Endothelial cell of umbilical vein (primary cell): ENCODE results near the gene OSBPL9. TPM values are rescaled to one million over a fixed set of nuclear protein-coding genes. Genes with fewer than 3 reads are reported as not detected.

Experiments
- BruUV-seq: library from RNA; stranded (reverse); fragments of 400-500 nt; replicated peaks from 2 replicates; lab custom pipeline; 2021; lab: Mats Ljungman, UMichigan
- CTCF ChIA-PET: fragments of 300-600, 350-600 bp; sonication (Branson Sonifier 250); formaldehyde crosslinking; loops from one replicate; lab custom pipeline; 2021; ENCODE audit warnings: antibody characterized with exemption, inconsistent platforms; lab: Charles Lee
- POLR2A ChIA-PET: fragments of 300-600, 350-600 bp; sonication (Branson Sonifier 250); formaldehyde crosslinking; loops from one replicate; lab custom pipeline; 2021; ENCODE audit warnings: antibody characterized with exemption, inconsistent platforms; lab: Charles Lee
- DNase-seq: peaks from one replicate; pipeline ENCODE4 v3.0.0-alpha.2; 2011; ENCODE audit warnings: low read depth, low spot score
- FAIRE-seq: peaks from 2 replicates; lab custom pipeline; 2011; peaks lifted over from hg19 to GRCh38; lab: Jason Lieb, UNC
- H2AFZ ChIP-seq: 2 replicates; pipeline ENCODE4 v1.6.0; 2012; ENCODE audit warnings: low read depth, low read length, control low read depth, inconsistent platforms
- H3K27ac ChIP-seq: 2 replicates; pipeline ENCODE4 v1.5.1; 2011; ENCODE audit warnings: low read depth, mild to moderate bottlenecking, control low read depth, low read length, moderate library complexity; ENCODE audit not compliant: insufficient read depth
- H3K27me3 ChIP-seq, 2 experiments: 2 replicates each; pipeline versions ENCODE4 v1.6.0 to v1.6.1; 2011; ENCODE audit warnings: low read length in 2 of 2, mixed read lengths in 1 of 2; ENCODE audit not compliant: control insufficient read depth in 2 of 2, insufficient read depth in 2 of 2
- H3K36me3 ChIP-seq, 2 experiments: 2 replicates in 1 of 2; 3 replicates in 1 of 2; pipeline ENCODE4 v1.5.1; 2011; ENCODE audit warnings: low read length in 2 of 2, mild to moderate bottlenecking in 1 of 2, moderate library complexity in 1 of 2; ENCODE audit not compliant: control insufficient read depth in 2 of 2, insufficient read depth in 2 of 2; ENCODE audit errors: extremely low read depth in 1 of 2
- H3K4me1 ChIP-seq: 3 replicates; pipeline ENCODE4 v1.5.1; 2011; ENCODE audit warnings: mild to moderate bottlenecking, low read length; ENCODE audit not compliant: control insufficient read depth, insufficient read depth; ENCODE audit errors: extremely low read depth
- H3K4me2 ChIP-seq: 2 replicates; pipeline ENCODE4 v1.6.1; 2011; ENCODE audit warnings: low read length, control low read depth, mixed read lengths; ENCODE audit not compliant: insufficient read depth
- H3K4me3 ChIP-seq, 3 experiments: fragments of 200-600 bp in 1 of 3; sonication (generic), shearing (Covaris generic) in 1 of 3; replicated peaks in 1 of 3; 2 replicates each; pipeline ENCODE4 v1.5.1; 2011 to 2016; ENCODE audit warnings: control low read depth in 3 of 3, low read length in 3 of 3, mild to moderate bottlenecking in 2 of 3, inconsistent platforms in 1 of 3, low read depth in 1 of 3, moderate library complexity in 1 of 3; ENCODE audit not compliant: insufficient read depth in 1 of 3
- H3K79me2 ChIP-seq: 2 replicates; pipeline ENCODE4 v1.6.0; 2012; ENCODE audit warnings: low read length, inconsistent platforms; ENCODE audit not compliant: control insufficient read depth, insufficient read depth
- H3K9ac ChIP-seq: replicated peaks from 2 replicates; pipeline ENCODE3; 2011; ENCODE audit warnings: low read length, control low read depth; ENCODE audit not compliant: insufficient read depth; ENCODE audit errors: extremely low read depth
- H3K9me1 ChIP-seq: replicated peaks from 3 replicates; pipeline ENCODE4 v1.6.0; 2011; ENCODE audit warnings: mild to moderate bottlenecking, low read length; ENCODE audit not compliant: control insufficient read depth, insufficient read depth; ENCODE audit errors: extremely low read depth
- H3K9me3 ChIP-seq: replicated peaks from 2 replicates; pipeline ENCODE4 v1.5.1; 2012; ENCODE audit warnings: low read length, inconsistent platforms; ENCODE audit not compliant: control insufficient read depth, insufficient read depth
- H4K20me1 ChIP-seq: replicated peaks from 2 replicates; pipeline ENCODE3; 2011; ENCODE audit warnings: mild to moderate bottlenecking, low read length; ENCODE audit not compliant: control insufficient read depth, insufficient read depth; ENCODE audit errors: extremely low read depth
- EZH2 ChIP-seq: IDR thresholded peaks from 2 replicates; pipeline ENCODE4 v1.6.1; 2012; ENCODE audit warnings: borderline replicate concordance, low read depth, mild to moderate bottlenecking, moderate library complexity, low read length, inconsistent platforms; ENCODE audit not compliant: severe bottlenecking
- FOS ChIP-seq: IDR thresholded peaks from 2 replicates; pipeline ENCODE4 v1.6.1; 2011; ENCODE audit warnings: mild to moderate bottlenecking, low read length, moderate library complexity, borderline replicate concordance; ENCODE audit not compliant: insufficient read depth
- GATA2 ChIP-seq: IDR thresholded peaks from 2 replicates; pipeline ENCODE4 v1.7.0; 2011; ENCODE audit warnings: low read depth, mild to moderate bottlenecking, moderate library complexity, mixed read lengths, low read length; ENCODE audit not compliant: insufficient read length, insufficient read depth
- JUN ChIP-seq: IDR thresholded peaks from 2 replicates; pipeline ENCODE4 v1.6.1; 2011; ENCODE audit warnings: borderline replicate concordance, low read depth; ENCODE audit not compliant: insufficient read length, insufficient read depth
- MYC ChIP-seq: IDR thresholded peaks from one replicate; pipeline ENCODE4 v1.6.1; 2011; ENCODE audit warnings: mild to moderate bottlenecking, low read depth, low read length
- POLR2A ChIP-seq: IDR thresholded peaks from 2 replicates; pipeline ENCODE4 v1.6.1; 2012; ENCODE audit warnings: low read depth, mild to moderate bottlenecking, control low read depth, low read length
- POLR2AphosphoS5 ChIP-seq: IDR thresholded peaks from 2 replicates; pipeline ENCODE4 v1.6.1; 2012; ENCODE audit warnings: low read depth, mild to moderate bottlenecking, control low read depth, low read length, moderate library complexity; ENCODE audit not compliant: insufficient read depth
- dilution Hi-C: fragments of 300-500 bp; cut with MboI; formaldehyde crosslinking; loops from one replicate; pipeline ENCODE4 v1.15.0; 2019; ENCODE audit warnings: low sequenced_read_pairs; ENCODE audit not compliant: extremely low pct_ligation_motif_present
- intact Hi-C: fragments of 100-400 bp; cut with micrococcal nuclease; formaldehyde crosslinking; loops from one replicate; pipeline ENCODE4 v1.10.0; 2022
- polyA plus RNA-seq, 4 experiments: library from polyadenylated mRNA; depleted of rRNA in 3 of 4; stranded (reverse) in 3 of 4; unstranded in 1 of 4; fragments of >200 nt; gene quantifications; 2 replicates each; pipeline versions ENCODE4 v1.2.1 to v1.2.3, GENCODE V29; 2011 to 2012; ENCODE audit warnings: missing spikeins in 1 of 4
- total RNA-seq: library from RNA; stranded (reverse); gene quantifications from 2 replicates; pipeline ENCODE4 v1.2.3, GENCODE V29; 2021
- TF ChIP-seq, protein P1 (sequence below): IDR thresholded peaks from 2 replicates; pipeline ENCODE4 v1.6.1; 2011; ENCODE audit not compliant: insufficient read depth, insufficient read length
- TF ChIP-seq, protein P2 (sequence below), 2 donors: IDR thresholded peaks; 1 replicate in 1 of 2; 2 replicates in 1 of 2; pipeline ENCODE4 v1.5.1; 2011; ENCODE audit warnings: low read length in 2 of 2, mild to moderate bottlenecking in 2 of 2, moderate library complexity in 2 of 2, control low read depth in 1 of 2, inconsistent platforms in 1 of 2, low read depth in 1 of 2; ENCODE audit not compliant: insufficient read depth in 1 of 2; ENCODE audit errors: extremely low read depth in 1 of 2

The OSBPL9 gene
- total and polyA plus RNA-seq, 2 donors (not counting 3 experiments of a cell fraction or from before 2014, with no cell fraction given): 46.2 to 80.3 TPM

DNA sequence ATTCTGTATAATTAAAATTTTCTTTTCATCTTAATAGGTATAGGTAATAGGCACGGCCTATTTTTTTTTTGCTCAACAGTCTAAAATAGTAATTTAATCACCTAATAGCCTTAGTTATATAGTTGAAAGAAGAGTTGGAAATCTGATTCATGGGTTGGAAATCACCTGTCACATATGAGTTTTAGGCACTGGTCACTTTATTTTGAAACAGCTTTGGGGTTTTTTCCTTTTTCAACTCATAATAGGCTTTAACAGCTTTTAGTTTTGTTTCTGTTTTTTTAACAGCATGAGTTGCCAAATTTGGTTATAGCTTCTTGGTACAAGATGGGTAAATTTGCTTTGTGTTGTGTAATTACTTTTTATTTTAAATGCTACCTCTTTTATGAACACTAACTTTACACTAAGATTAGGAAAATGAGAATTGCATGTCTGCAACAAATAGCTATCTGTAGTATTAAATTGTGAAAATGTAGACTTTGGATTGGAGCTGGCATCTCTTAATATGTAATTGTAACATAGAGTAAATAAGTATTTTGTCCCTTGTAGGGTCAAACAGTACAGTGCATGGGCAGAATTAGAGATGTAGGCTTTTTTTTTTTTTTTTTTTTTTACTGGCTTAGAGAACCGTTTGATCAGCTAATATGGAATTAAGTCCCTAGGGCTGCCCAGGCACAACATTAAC lies 109.8 kb downstream of the OSBPL9 start:
- Histone ChIP-seq H3K79me2 (peaks cover 15% of the 10 kb centered on the region), H2AFZ (no peak overlapping the region), H3K4me2 (no peak overlapping the region), H3K9me1 (no peaks in the 10 kb centered on the region), H3K9ac (no peak overlapping the region), H3K36me3 (no peaks in the 10 kb centered on the region), H3K4me1 (peaks cover 16% of the 10 kb centered on the region), H3K9me3 (no peaks in the 10 kb centered on the region), H3K27me3 (no peaks in the 10 kb centered on the region), H3K27ac (no peak overlapping the region), H3K4me3 (no peak overlapping the region), H4K20me1 (no peaks in the 10 kb centered on the region)
- no peak for TF ChIP-seq GATA2
- TF ChIP-seq, protein P1, sequence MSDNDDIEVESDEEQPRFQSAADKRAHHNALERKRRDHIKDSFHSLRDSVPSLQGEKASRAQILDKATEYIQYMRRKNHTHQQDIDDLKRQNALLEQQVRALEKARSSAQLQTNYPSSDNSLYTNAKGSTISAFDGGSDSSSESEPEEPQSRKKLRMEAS: no peak
- no peak for TF ChIP-seq POLR2A
- TF ChIP-seq EZH2: no peak
- no peak for TF ChIP-seq MYC
- TF ChIP-seq JUN: no peak
- no peak for TF ChIP-seq POLR2AphosphoS5
- no peak for TF ChIP-seq FOS
- TF ChIP-seq, protein P2, sequence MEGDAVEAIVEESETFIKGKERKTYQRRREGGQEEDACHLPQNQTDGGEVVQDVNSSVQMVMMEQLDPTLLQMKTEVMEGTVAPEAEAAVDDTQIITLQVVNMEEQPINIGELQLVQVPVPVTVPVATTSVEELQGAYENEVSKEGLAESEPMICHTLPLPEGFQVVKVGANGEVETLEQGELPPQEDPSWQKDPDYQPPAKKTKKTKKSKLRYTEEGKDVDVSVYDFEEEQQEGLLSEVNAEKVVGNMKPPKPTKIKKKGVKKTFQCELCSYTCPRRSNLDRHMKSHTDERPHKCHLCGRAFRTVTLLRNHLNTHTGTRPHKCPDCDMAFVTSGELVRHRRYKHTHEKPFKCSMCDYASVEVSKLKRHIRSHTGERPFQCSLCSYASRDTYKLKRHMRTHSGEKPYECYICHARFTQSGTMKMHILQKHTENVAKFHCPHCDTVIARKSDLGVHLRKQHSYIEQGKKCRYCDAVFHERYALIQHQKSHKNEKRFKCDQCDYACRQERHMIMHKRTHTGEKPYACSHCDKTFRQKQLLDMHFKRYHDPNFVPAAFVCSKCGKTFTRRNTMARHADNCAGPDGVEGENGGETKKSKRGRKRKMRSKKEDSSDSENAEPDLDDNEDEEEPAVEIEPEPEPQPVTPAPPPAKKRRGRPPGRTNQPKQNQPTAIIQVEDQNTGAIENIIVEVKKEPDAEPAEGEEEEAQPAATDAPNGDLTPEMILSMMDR (IDR thresholded peaks at IDR 0.05; ENCODE audit: extremely low read depth in 1 of 2, insufficient read depth in 1 of 2, low read depth in 1 of 2, low read length in 2 of 2): no peak
- intact Hi-C loops (loop anchor here (5.0 kb wide), 1 partner anchor 99 kb away; no protein-coding TSS in a partner anchor), dilution Hi-C loops (no loop called here)
- no peak for FAIRE-seq
- BruUV-seq: no TSS peak
- ChIA-PET CTCF (interaction anchor here (1.4 kb wide), 1 partner anchor 40 kb away, joined by 6 read pairs; no protein-coding TSS in a partner anchor), POLR2A (no interaction called here)
- no peak for DNase-seq
